K562 (cell line): ENCODE data around the gene COMTD1. TPM values are rescaled to one million over a fixed set of nuclear protein-coding genes. Genes with fewer than 3 reads are reported as not detected.
A peak's percentile ranks its signal among the peaks of the same experiment; 100 is the strongest.

Experiments
- ATAC-seq: fragments of 200-7000 bp; cut with Tn5 transposase; 3 replicates; pipeline ENCODE4 v1.9.1; 2020; ENCODE audit warnings: moderate library complexity
- BruUV-seq: library from RNA; stranded (reverse); fragments of 400-500 nt; replicated peaks from 2 replicates; lab custom pipeline; 2021; lab: Mats Ljungman, UMichigan
- CTCF ChIA-PET: fragments of 300-600 bp; formaldehyde crosslinking; extraction: SDS; loops from one replicate; lab custom pipeline; 2021; ENCODE audit warnings: low intra/inter-chr PET ratio; lab: Yijun Ruan, JAX
- POLR2A ChIA-PET: fragments of 300-600, 350-650 bp; sonication (Branson Sonifier 250); formaldehyde crosslinking; extraction: SDS; loops from one replicate; lab custom pipeline; 2021; ENCODE audit warnings: antibody characterized with exemption, inconsistent platforms; lab: Yijun Ruan, JAX
- DNase-seq, 4 experiments: peaks; one replicate each; pipeline versions ENCODE4 v3.0.0 to v3.0.0-alpha.2; 2011 to 2018; ENCODE audit warnings: low spot score in 3 of 4, mixed read lengths in 3 of 4; ENCODE audit errors: extremely low read depth in 1 of 4
- FAIRE-seq: peaks from 2 replicates; lab custom pipeline; 2011; peaks lifted over from hg19 to GRCh38; lab: Jason Lieb, UNC
- H2AFZ ChIP-seq: 2 replicates; pipeline ENCODE4 v1.6.0; 2011; ENCODE audit warnings: low read depth, low read length, control low read depth, inconsistent platforms
- H3K27ac ChIP-seq: fragments of 200-600 bp; 3 replicates; pipeline ENCODE4 v1.8.0; 2011; ENCODE audit warnings: low read depth, mild to moderate bottlenecking, control low read depth, inconsistent platforms, low read length, moderate library complexity, mixed read lengths; ENCODE audit errors: extremely low read depth
- H3K27me3 ChIP-seq, 2 experiments: fragments of 300-600 bp in 1 of 2; 2 replicates in 1 of 2; 3 replicates in 1 of 2; pipeline versions ENCODE4 v1.6.0 to v1.8.0; 2011; ENCODE audit warnings: inconsistent platforms in 2 of 2, low read length in 2 of 2, mild to moderate bottlenecking in 1 of 2, mixed read lengths in 1 of 2, moderate library complexity in 1 of 2; ENCODE audit not compliant: control insufficient read depth in 2 of 2, insufficient read depth in 2 of 2
- H3K36me3 ChIP-seq: fragments of 300-600 bp; 3 replicates; pipeline ENCODE4 v1.8.0; 2011; ENCODE audit warnings: mild to moderate bottlenecking, low read length, inconsistent platforms; ENCODE audit not compliant: control insufficient read depth, insufficient read depth
- H3K4me1 ChIP-seq, 2 experiments: fragments of 200-600 bp in 1 of 2; replicated peaks in 1 of 2; 2 replicates in 1 of 2; 3 replicates in 1 of 2; pipeline versions ENCODE4 v1.5.1 to v1.8.0; 2011; ENCODE audit warnings: inconsistent platforms in 2 of 2, low read length in 2 of 2, mild to moderate bottlenecking in 1 of 2, mixed read lengths in 1 of 2, moderate library complexity in 1 of 2; ENCODE audit not compliant: control insufficient read depth in 2 of 2, insufficient read depth in 2 of 2
- H3K4me2 ChIP-seq: 2 replicates; pipeline ENCODE4 v1.6.1; 2011; ENCODE audit warnings: low read length, control low read depth, inconsistent platforms, mixed read lengths; ENCODE audit not compliant: insufficient read depth
- H3K4me3 ChIP-seq: fragments of 200-600 bp; sonication (generic), shearing (Covaris generic); 2 replicates; pipeline ENCODE4 v1.5.1; 2016; ENCODE audit warnings: control low read depth, inconsistent platforms
- H3K79me2 ChIP-seq: fragments of 200-600 bp; 3 replicates; pipeline ENCODE4 v1.8.0; 2011; ENCODE audit warnings: low read length, inconsistent platforms; ENCODE audit not compliant: control insufficient read depth, insufficient read depth
- H3K9ac ChIP-seq, 2 experiments: 2 replicates each; pipeline versions ENCODE4 v1.6.0 to v1.6.1; 2011; ENCODE audit warnings: low read depth in 2 of 2, low read length in 2 of 2, control low read depth in 1 of 2, inconsistent platforms in 1 of 2, mild to moderate bottlenecking in 1 of 2, mixed read lengths in 1 of 2; ENCODE audit not compliant: insufficient read depth in 1 of 2
- H3K9me1 ChIP-seq: one replicate; pipeline ENCODE4 v1.6.0; 2011; ENCODE audit warnings: inconsistent platforms, mild to moderate bottlenecking, low read length, moderate library complexity; ENCODE audit not compliant: control insufficient read depth, insufficient read depth
- H3K9me3 ChIP-seq: replicated peaks from 2 replicates; pipeline ENCODE4 v1.5.1; 2011; ENCODE audit warnings: low read depth, low read length, inconsistent platforms; ENCODE audit not compliant: control insufficient read depth, insufficient read depth
- H4K20me1 ChIP-seq: replicated peaks from 2 replicates; pipeline ENCODE4 v1.6.1; 2011; ENCODE audit warnings: low read length, inconsistent platforms, mixed read lengths; ENCODE audit not compliant: control insufficient read depth, insufficient read depth
- C11orf30 ChIP-seq: fragments of 450-650 bp; IDR thresholded peaks from 2 replicates; pipeline ENCODE4 v1.6.1; 2016; ENCODE audit warnings: low read depth, mild to moderate bottlenecking
- CHD4 ChIP-seq: fragments of 200-600 bp; sonication (generic); IDR thresholded peaks from 3 replicates; pipeline ENCODE4 v1.6.1; 2012; ENCODE audit warnings: low read depth, mild to moderate bottlenecking, mixed read lengths, low read length, inconsistent platforms; ENCODE audit not compliant: insufficient read depth, insufficient replicate concordance, poor library complexity, severe bottlenecking
- EGR1 ChIP-seq: fragments of 450-650 bp; conservative IDR thresholded peaks from 2 replicates; pipeline ENCODE4 v1.6.1; 2017; ENCODE audit warnings: mild to moderate bottlenecking
- GATAD2A ChIP-seq: fragments of 450-650 bp; IDR thresholded peaks from 2 replicates; pipeline ENCODE4 v1.6.1; 2017
- IRF2 ChIP-seq: sonication (generic); formaldehyde crosslinking; IDR thresholded peaks from 2 replicates; pipeline ENCODE4 v1.8.1; 2022; ENCODE audit warnings: mild to moderate bottlenecking, missing genetic modification reagents
- MBD2 ChIP-seq: sonication (generic); IDR thresholded peaks from 2 replicates; pipeline ENCODE4 v1.6.1; 2016; ENCODE audit warnings: low read depth, borderline replicate concordance
- MECOM ChIP-seq: fragments of 250-450 bp; sonication (Bioruptor Pico); IDR thresholded peaks from 2 replicates; pipeline ENCODE4 v1.8.0; 2022; ENCODE audit warnings: inconsistent platforms
- MIER1 ChIP-seq: fragments of 450-650 bp; IDR thresholded peaks from 2 replicates; pipeline ENCODE4 v1.6.1; 2016; ENCODE audit warnings: antibody characterized with exemption, mild to moderate bottlenecking, low read depth
- NR2F6 ChIP-seq: fragments of 450-650 bp; formaldehyde crosslinking; IDR thresholded peaks from 2 replicates; pipeline ENCODE4 v1.4.0; 2020; ENCODE audit warnings: mild to moderate bottlenecking
- SIN3A ChIP-seq, 2 experiments: fragments of 150-350 bp in 1 of 2; IDR thresholded peaks; 2 replicates each; pipeline ENCODE4 v1.6.1; 2011 to 2016; ENCODE audit warnings: borderline replicate concordance in 2 of 2, low read depth in 2 of 2, low read length in 2 of 2, mild to moderate bottlenecking in 2 of 2, moderate library complexity in 2 of 2; ENCODE audit not compliant: control insufficient read depth in 1 of 2
- SNIP1 ChIP-seq: fragments of 450-650 bp; IDR thresholded peaks from 2 replicates; pipeline ENCODE4 v1.7.1; 2017; ENCODE audit warnings: low read depth, mild to moderate bottlenecking
- SRSF7 ChIP-seq: fragments of 200-400 bp; formaldehyde crosslinking; optimal IDR thresholded peaks from 2 replicates; pipeline ENCODE3; 2017; ENCODE audit warnings: mild to moderate bottlenecking, low read depth, low read length
- ZFP36 ChIP-seq: fragments of 150-350 bp; IDR thresholded peaks from 2 replicates; pipeline ENCODE4 v1.6.1; 2018; ENCODE audit warnings: low read length, low read depth; ENCODE audit not compliant: partially characterized antibody
- WGBS: fragments of 100-300 bp; shearing (Covaris generic); methylation state at CpG from one replicate; pipeline ENCODE4 v1.1.6; 2016; ENCODE audit warnings: low coverage, mixed read lengths; ENCODE audit not compliant: insufficient coverage; ENCODE audit errors: missing lambda C conversion rate; 5-methylcytosine and 5-hydroxymethylcytosine counted together
- in situ Hi-C: fragments of 300-500 bp; cut with MboI; formaldehyde crosslinking; loops from 4 replicates; pipeline ENCODE4 v1.15.0; 2018; ENCODE audit warnings: inconsistent platforms, mixed read lengths
- intact Hi-C: fragments of 100-400 bp; cut with micrococcal nuclease; formaldehyde crosslinking; loops from 2 replicates; pipeline ENCODE4 v1.14.2; 2022
- polyA plus RNA-seq, 8 experiments: library from polyadenylated mRNA; depleted of rRNA in 4 of 8; stranded (reverse) in 5 of 8; unstranded in 3 of 8; fragments of >200 nt; fragmentation: Nextera tagmentation in 2 of 8; fragmentation: Illumina TruSeq in 1 of 8; extraction: Ambion mirVana in 2 of 8; extraction: Trizol in 1 of 8; gene quantifications; 2 replicates each; pipeline versions ENCODE4 v1.2.1 to v1.2.3, GENCODE V29; 2011 to 2014; ENCODE audit warnings: inconsistent platforms in 1 of 8, missing spikeins in 1 of 8
- total RNA-seq, 7 experiments: library from RNA; depleted of rRNA in 6 of 7; stranded (reverse); fragments of >200 nt in 6 of 7; fragmentation: Illumina TruSeq in 2 of 7; extraction: Trizol in 2 of 7; gene quantifications; 2 replicates each; pipeline versions ENCODE4 v1.2.1 to v1.2.3, GENCODE V29; 2011 to 2021; ENCODE audit warnings: low replicate concordance in 1 of 7
- TF ChIP-seq, protein P1 (sequence below), 2 experiments: fragments of 150-350 bp in 1 of 2; IDR thresholded peaks; 2 replicates each; pipeline ENCODE4 v1.6.1; 2012 to 2016; ENCODE audit warnings: low read depth in 2 of 2, low read length in 2 of 2, mild to moderate bottlenecking in 1 of 2, moderate library complexity in 1 of 2
- TF ChIP-seq, protein P2 (sequence below): fragments of 250-450 bp; sonication (Bioruptor Pico); IDR thresholded peaks from 2 replicates; pipeline ENCODE4 v1.8.0; 2022; ENCODE audit warnings: inconsistent platforms
- TF ChIP-seq, protein P3 (sequence below): fragments of 250-450 bp; sonication (Bioruptor Pico); IDR thresholded peaks from 2 replicates; pipeline ENCODE4 v1.8.0; 2022; ENCODE audit warnings: inconsistent platforms, mild to moderate bottlenecking, moderate library complexity, borderline replicate concordance
- TF ChIP-seq, protein P4 (sequence below): fragments of 250-450 bp; sonication (Bioruptor Pico); IDR thresholded peaks from 2 replicates; pipeline ENCODE4 v1.9.0; 2021; ENCODE audit warnings: mild to moderate bottlenecking

The COMTD1 gene
- total and polyA plus RNA-seq, 9 of the 15 experiments (the other 6 are each of a cell fraction or from before 2014, with no cell fraction given), result 0.41 to 112 (median 13.7) TPM

DNA sequence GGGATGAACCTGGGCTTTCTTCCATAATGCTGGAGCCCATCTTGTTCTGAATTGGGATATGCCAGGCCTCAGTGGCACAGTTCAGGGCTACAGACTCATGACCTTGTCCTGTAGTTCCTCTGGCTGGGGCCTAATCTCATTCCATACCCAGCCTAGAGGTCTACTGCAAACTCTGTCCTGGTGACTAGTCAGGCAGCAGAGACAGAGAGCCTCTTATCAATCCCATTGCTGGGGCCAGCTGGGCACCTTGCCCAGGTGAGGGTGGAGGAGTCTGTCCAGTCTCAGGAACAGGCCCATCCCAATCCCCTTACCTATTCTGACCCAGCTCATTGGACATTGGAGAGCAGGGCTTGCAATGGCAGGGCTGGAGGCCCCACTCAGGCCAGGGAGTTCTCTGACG, 28.0 kb upstream of the COMTD1 start:
- CTCF ChIA-PET, result no interaction called here
- no peak for TF ChIP-seq C11orf30
- TF ChIP-seq IRF2 (CRISPR knock-in tag), result no peak
- no peak for TF ChIP-seq GATAD2A
- no peak for TF ChIP-seq SIN3A (IDR thresholded peaks at IDR 0.05; ENCODE audit: borderline replicate concordance in 2 of 2, control insufficient read depth in 1 of 2, low read depth in 2 of 2, low read length in 2 of 2)
- TF ChIP-seq ZFP36, result no peak
- no peak for TF ChIP-seq MECOM (CRISPR knock-in tag)
- TF ChIP-seq CHD4, result no peak
- TF ChIP-seq, protein P1, sequence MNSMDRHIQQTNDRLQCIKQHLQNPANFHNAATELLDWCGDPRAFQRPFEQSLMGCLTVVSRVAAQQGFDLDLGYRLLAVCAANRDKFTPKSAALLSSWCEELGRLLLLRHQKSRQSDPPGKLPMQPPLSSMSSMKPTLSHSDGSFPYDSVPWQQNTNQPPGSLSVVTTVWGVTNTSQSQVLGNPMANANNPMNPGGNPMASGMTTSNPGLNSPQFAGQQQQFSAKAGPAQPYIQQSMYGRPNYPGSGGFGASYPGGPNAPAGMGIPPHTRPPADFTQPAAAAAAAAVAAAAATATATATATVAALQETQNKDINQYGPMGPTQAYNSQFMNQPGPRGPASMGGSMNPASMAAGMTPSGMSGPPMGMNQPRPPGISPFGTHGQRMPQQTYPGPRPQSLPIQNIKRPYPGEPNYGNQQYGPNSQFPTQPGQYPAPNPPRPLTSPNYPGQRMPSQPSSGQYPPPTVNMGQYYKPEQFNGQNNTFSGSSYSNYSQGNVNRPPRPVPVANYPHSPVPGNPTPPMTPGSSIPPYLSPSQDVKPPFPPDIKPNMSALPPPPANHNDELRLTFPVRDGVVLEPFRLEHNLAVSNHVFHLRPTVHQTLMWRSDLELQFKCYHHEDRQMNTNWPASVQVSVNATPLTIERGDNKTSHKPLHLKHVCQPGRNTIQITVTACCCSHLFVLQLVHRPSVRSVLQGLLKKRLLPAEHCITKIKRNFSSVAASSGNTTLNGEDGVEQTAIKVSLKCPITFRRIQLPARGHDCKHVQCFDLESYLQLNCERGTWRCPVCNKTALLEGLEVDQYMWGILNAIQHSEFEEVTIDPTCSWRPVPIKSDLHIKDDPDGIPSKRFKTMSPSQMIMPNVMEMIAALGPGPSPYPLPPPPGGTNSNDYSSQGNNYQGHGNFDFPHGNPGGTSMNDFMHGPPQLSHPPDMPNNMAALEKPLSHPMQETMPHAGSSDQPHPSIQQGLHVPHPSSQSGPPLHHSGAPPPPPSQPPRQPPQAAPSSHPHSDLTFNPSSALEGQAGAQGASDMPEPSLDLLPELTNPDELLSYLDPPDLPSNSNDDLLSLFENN (IDR thresholded peaks at IDR 0.05; ENCODE audit: low read depth in 2 of 2, low read length in 2 of 2), result no peak
- no peak for TF ChIP-seq MIER1
- TF ChIP-seq, protein P2, sequence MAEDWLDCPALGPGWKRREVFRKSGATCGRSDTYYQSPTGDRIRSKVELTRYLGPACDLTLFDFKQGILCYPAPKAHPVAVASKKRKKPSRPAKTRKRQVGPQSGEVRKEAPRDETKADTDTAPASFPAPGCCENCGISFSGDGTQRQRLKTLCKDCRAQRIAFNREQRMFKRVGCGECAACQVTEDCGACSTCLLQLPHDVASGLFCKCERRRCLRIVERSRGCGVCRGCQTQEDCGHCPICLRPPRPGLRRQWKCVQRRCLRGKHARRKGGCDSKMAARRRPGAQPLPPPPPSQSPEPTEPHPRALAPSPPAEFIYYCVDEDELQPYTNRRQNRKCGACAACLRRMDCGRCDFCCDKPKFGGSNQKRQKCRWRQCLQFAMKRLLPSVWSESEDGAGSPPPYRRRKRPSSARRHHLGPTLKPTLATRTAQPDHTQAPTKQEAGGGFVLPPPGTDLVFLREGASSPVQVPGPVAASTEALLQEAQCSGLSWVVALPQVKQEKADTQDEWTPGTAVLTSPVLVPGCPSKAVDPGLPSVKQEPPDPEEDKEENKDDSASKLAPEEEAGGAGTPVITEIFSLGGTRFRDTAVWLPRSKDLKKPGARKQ (CRISPR knock-in tag), result no peak
- TF ChIP-seq, protein P3, sequence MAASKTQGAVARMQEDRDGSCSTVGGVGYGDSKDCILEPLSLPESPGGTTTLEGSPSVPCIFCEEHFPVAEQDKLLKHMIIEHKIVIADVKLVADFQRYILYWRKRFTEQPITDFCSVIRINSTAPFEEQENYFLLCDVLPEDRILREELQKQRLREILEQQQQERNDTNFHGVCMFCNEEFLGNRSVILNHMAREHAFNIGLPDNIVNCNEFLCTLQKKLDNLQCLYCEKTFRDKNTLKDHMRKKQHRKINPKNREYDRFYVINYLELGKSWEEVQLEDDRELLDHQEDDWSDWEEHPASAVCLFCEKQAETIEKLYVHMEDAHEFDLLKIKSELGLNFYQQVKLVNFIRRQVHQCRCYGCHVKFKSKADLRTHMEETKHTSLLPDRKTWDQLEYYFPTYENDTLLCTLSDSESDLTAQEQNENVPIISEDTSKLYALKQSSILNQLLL (CRISPR knock-in tag), result no peak
- TF ChIP-seq MBD2, result no peak
- no peak for TF ChIP-seq SNIP1
- no peak for TF ChIP-seq NR2F6 (CRISPR knock-in tag)
- TF ChIP-seq, protein P4, sequence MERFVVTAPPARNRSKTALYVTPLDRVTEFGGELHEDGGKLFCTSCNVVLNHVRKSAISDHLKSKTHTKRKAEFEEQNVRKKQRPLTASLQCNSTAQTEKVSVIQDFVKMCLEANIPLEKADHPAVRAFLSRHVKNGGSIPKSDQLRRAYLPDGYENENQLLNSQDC (CRISPR knock-in tag), result no peak
- TF ChIP-seq SRSF7, result no peak
- TF ChIP-seq EGR1, result no peak

More for the DNA sequence above, 28.0 kb upstream of the COMTD1 start:
- FAIRE-seq (no peak), DNase-seq (no peak), ATAC-seq (no peak)
- Histone ChIP-seq H3K79me2 (no peaks in the 10 kb centered on the region), H3K4me1 (peaks cover 0 to 8% of the 10 kb centered on the region in 2 experiments; a peak in 2 of 5 replicates), H2AFZ (no peak overlapping the region), H3K4me3 (no peak overlapping the region), H3K9ac (peak overlapping the region in 1 of 2 experiments; percentile 20; a peak in 1 of 4 replicates), H3K27me3 (peaks cover 15 to 37% of the 10 kb centered on the region in 2 experiments; a peak in 4 of 5 replicates), H3K9me1 (no peaks in the 10 kb centered on the region), H3K9me3 (peaks cover 3% of the 10 kb centered on the region; the same call in 1 of the 2 replicates), H3K4me2 (no peak overlapping the region), H3K27ac (no peak overlapping the region), H4K20me1 (no peaks in the 10 kb centered on the region), H3K36me3 (no peaks in the 10 kb centered on the region)
- POLR2A ChIA-PET, result interaction anchor here (1.1 kb wide), 1 partner anchor 153 kb away, joined by 3 read pairs; no protein-coding TSS in a partner anchor
- WGBS, result 75% methylated on average over 1 of the region's 1 CpG
- intact Hi-C loops (no loop called here), in situ Hi-C loops (no loop called here)
- BruUV-seq, result no TSS peak
